ENCODE data around the gene COL9A3. TPM values are rescaled to one million over a fixed set of nuclear protein-coding genes. Genes with fewer than 3 reads are reported as not detected.

COL9A3 gene
- total RNA-seq, 1 experiment from 2014 or later: 46.6 TPM

DNA sequence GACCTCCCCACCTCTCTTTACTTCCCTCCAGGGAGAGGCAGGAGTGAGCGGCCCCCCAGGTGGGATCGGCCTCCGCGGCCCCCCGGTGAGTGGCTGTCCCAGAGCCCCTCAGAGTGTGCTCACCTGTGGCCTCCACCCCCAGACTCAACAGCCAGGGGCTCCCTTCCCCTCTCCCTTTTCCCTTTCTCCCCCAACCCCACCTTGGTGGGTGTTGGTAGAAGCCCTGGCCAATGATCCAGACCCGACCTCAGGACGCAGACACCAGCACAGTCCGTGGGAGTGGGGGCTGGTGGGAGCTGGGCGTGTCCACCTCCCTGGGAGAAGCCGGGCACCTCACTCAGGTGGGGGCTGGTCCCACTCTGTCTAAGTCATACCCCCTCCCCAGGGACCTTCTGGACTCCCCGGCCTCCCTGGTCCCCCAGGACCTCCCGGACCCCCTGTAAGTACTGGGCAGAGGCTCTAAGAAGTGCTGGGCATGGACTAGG, 4.9 kb downstream of the COL9A3 start:
- BruUV-seq (replicated peaks): no TSS peak
- TF ChIP-seq, protein P1, sequence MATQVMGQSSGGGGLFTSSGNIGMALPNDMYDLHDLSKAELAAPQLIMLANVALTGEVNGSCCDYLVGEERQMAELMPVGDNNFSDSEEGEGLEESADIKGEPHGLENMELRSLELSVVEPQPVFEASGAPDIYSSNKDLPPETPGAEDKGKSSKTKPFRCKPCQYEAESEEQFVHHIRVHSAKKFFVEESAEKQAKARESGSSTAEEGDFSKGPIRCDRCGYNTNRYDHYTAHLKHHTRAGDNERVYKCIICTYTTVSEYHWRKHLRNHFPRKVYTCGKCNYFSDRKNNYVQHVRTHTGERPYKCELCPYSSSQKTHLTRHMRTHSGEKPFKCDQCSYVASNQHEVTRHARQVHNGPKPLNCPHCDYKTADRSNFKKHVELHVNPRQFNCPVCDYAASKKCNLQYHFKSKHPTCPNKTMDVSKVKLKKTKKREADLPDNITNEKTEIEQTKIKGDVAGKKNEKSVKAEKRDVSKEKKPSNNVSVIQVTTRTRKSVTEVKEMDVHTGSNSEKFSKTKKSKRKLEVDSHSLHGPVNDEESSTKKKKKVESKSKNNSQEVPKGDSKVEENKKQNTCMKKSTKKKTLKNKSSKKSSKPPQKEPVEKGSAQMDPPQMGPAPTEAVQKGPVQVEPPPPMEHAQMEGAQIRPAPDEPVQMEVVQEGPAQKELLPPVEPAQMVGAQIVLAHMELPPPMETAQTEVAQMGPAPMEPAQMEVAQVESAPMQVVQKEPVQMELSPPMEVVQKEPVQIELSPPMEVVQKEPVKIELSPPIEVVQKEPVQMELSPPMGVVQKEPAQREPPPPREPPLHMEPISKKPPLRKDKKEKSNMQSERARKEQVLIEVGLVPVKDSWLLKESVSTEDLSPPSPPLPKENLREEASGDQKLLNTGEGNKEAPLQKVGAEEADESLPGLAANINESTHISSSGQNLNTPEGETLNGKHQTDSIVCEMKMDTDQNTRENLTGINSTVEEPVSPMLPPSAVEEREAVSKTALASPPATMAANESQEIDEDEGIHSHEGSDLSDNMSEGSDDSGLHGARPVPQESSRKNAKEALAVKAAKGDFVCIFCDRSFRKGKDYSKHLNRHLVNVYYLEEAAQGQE (IDR thresholded peaks at IDR 0.05; ENCODE audit: insufficient read depth in 1 of 2, low read depth in 2 of 2, low read length in 1 of 2): no peak
- no peak for TF ChIP-seq TCF7L2 (IDR thresholded peaks at IDR 0.05; ENCODE audit: low read depth, low read length)
- no peak for TF ChIP-seq POLR2AphosphoS5 (IDR thresholded peaks at IDR 0.05; ENCODE audit: low read depth, low read length)
- TF ChIP-seq, protein P2, sequence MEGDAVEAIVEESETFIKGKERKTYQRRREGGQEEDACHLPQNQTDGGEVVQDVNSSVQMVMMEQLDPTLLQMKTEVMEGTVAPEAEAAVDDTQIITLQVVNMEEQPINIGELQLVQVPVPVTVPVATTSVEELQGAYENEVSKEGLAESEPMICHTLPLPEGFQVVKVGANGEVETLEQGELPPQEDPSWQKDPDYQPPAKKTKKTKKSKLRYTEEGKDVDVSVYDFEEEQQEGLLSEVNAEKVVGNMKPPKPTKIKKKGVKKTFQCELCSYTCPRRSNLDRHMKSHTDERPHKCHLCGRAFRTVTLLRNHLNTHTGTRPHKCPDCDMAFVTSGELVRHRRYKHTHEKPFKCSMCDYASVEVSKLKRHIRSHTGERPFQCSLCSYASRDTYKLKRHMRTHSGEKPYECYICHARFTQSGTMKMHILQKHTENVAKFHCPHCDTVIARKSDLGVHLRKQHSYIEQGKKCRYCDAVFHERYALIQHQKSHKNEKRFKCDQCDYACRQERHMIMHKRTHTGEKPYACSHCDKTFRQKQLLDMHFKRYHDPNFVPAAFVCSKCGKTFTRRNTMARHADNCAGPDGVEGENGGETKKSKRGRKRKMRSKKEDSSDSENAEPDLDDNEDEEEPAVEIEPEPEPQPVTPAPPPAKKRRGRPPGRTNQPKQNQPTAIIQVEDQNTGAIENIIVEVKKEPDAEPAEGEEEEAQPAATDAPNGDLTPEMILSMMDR (IDR thresholded peaks at IDR 0.05): no peak
- Histone ChIP-seq H3K27ac (ENCODE audit: low read length) (no peak overlapping the region), H3K36me3 (ENCODE audit: control insufficient read depth, insufficient read depth, low read length) (no peaks in the 10 kb centered on the region), H3K4me3 (ENCODE audit: low read depth in 2 of 2, low read length in 2 of 2) (no peak overlapping the region), H3K27me3 (ENCODE audit: control insufficient read depth, insufficient read depth, low read length) (no peaks in the 10 kb centered on the region), H3K9me3 (ENCODE audit: control insufficient read depth, insufficient read depth, low read depth, low read length) (no peaks in the 10 kb centered on the region), H3K4me1 (ENCODE audit: control insufficient read depth, insufficient read depth, low read length) (peaks cover 60% of the 10 kb centered on the region)
- in situ Hi-C loops (cut with HindIII; ENCODE audit: low pct_unique_long_range_greater_than_20kb, low sequenced_read_pairs): no loop called here
- DNase-seq (ENCODE audit: low read depth, low spot score): no peak
- ATAC-seq: no peak
- ChIA-PET POLR2A (no interaction called here), CTCF (no interaction called here)
- intact Hi-C loops (cut with micrococcal nuclease; ENCODE audit: unreplicated experiment): no loop called here

DNA sequence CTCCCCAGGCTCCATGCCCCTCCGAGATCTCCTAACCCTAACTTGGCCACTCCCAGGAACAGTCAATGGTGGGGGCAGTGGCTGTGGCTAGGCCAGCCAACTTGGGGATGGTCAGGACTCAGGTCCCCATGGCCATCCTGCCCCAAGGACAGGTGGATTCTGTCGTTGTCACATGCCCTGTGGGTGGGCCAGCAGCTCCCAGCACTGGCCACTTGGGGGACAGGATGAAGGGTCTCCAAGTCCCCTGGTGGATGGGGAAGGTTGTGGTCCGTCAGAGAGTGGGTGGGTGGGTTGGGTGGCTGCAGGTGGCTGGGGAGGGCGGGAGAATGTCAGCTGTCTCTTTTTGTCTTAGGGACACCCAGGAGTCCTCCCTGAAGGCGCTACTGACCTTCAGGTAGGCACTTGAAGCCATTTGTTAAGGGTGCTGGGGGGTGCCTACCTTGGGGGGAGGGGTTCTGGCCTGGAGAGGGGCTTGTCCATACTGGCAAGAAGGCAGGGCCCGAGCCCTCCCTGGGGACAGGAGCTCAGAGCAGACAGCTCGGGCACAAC, 5.5 kb downstream of the COL9A3 start:
- Histone ChIP-seq H3K27ac (ENCODE audit: low read length) (no peak overlapping the region), H3K27me3 (ENCODE audit: control insufficient read depth, insufficient read depth, low read length) (no peaks in the 10 kb centered on the region), H3K4me3 (ENCODE audit: low read depth in 2 of 2, low read length in 2 of 2) (no peak overlapping the region), H3K9me3 (ENCODE audit: control insufficient read depth, insufficient read depth, low read depth, low read length) (no peaks in the 10 kb centered on the region), H3K4me1 (ENCODE audit: control insufficient read depth, insufficient read depth, low read length) (peaks cover 60% of the 10 kb centered on the region), H3K36me3 (ENCODE audit: control insufficient read depth, insufficient read depth, low read length) (no peaks in the 10 kb centered on the region)
- CTCF ChIA-PET: interaction anchor here (0.6 to 1.6 kb wide), 11 partner anchors 17 to 156 kb away, joined by 3 to 16 read pairs (median 4); partner anchors contain the start of gene TCFL5
- intact Hi-C loops (cut with micrococcal nuclease; ENCODE audit: unreplicated experiment) (no loop called here), in situ Hi-C loops (cut with HindIII; ENCODE audit: low pct_unique_long_range_greater_than_20kb, low sequenced_read_pairs) (no loop called here)
- DNase-seq (ENCODE audit: low read depth, low spot score): no peak
- TF ChIP-seq, protein P2 (IDR thresholded peaks at IDR 0.05): no peak
- TF ChIP-seq, protein P1 (IDR thresholded peaks at IDR 0.05; ENCODE audit: insufficient read depth in 1 of 2, low read depth in 2 of 2, low read length in 1 of 2): no peak
- no peak for TF ChIP-seq POLR2AphosphoS5 (IDR thresholded peaks at IDR 0.05; ENCODE audit: low read depth, low read length)
- no peak for TF ChIP-seq SIN3A (IDR thresholded peaks at IDR 0.05; ENCODE audit: borderline replicate concordance, insufficient read depth, low read depth, low read length)
- no peak for TF ChIP-seq TCF7L2 (IDR thresholded peaks at IDR 0.05; ENCODE audit: low read depth, low read length)
- BruUV-seq (replicated peaks): no TSS peak
- POLR2A ChIA-PET: no interaction called here
- ATAC-seq: no peak
